ENCODE data around the gene MINDY3. TPM values are rescaled to one million over a fixed set of nuclear protein-coding genes. Genes with fewer than 3 reads are reported as not detected.
A peak's percentile ranks its signal among the peaks of the same experiment; 100 is the strongest.

MINDY3 gene
- total RNA-seq, 1 donor from 2014 or later: 127 TPM

GRCh38 chr10:15737656-15738055 lies 122.7 kb downstream of the MINDY3 start:
- DNase-seq: no peak

- DNase-seq: peak; percentile 9
These were observed 124.5 kb downstream of the MINDY3 start for GRCh38 chr10:15735763-15736162.

GRCh38 chr10:15730341-15730740 lies 130.0 kb downstream of the MINDY3 start:
- no peak for DNase-seq

- no peak for DNase-seq
These were observed 130.4 kb downstream of the MINDY3 start for GRCh38 chr10:15729890-15730289.

Other genes starting within 250 kb of the MINDY3 start
- 2.8 TPM for gene ITGA8, start 140.6 kb downstream of the MINDY3 start, total RNA-seq

All from occipital lobe (tissue), 2 donors.